Measurements from ENCODE around the gene ILK. TPM values are rescaled to one million over a fixed set of nuclear protein-coding genes. Genes with fewer than 3 reads are reported as not detected.

ILK gene
- total and polyA plus RNA-seq, 2 of the 13 experiments (the other 11 are each of a cell fraction or from before 2014, with no cell fraction given): 70.3 to 108 TPM

- no peak for TF ChIP-seq YEATS4 (CRISPR knock-in tag; IDR thresholded peaks at IDR 0.05; ENCODE audit: borderline replicate concordance)
Observed at GRCh38 chr11:6566704-6567370, 36.7 kb upstream of the ILK start (continued).

GRCh38 chr11:6567371-6567745 lies 36.2 kb upstream of the ILK start:
- H3K4me2 ChIP-seq (ENCODE audit: low read depth, low read length): no peak overlapping the region
- no peaks in the 10 kb centered on the region for H4K20me1 ChIP-seq (ENCODE audit: insufficient read depth, low read length)
- H3K27ac ChIP-seq (ENCODE audit: extremely low read length, insufficient read depth, low read length): no peak overlapping the region
- POLR2A ChIA-PET: no interaction called here
- TF ChIP-seq CREM (IDR thresholded peaks at IDR 0.05) (no peak), CREM (CRISPR knock-in tag; IDR thresholded peaks at IDR 0.05) (no peak), SMYD3 (CRISPR knock-in tag; IDR thresholded peaks at IDR 0.05) (no peak), MIXL1 (CRISPR knock-in tag; IDR thresholded peaks at IDR 0.05) (no peak)
- CTCF ChIA-PET (ENCODE audit: low intra/inter-chr PET ratio, low total read pairs): no interaction called here
- intact Hi-C loops (cut with micrococcal nuclease; ENCODE audit: unreplicated experiment) (no loop called here), in situ Hi-C loops (cut with HindIII; ENCODE audit: extremely low pct_ligation_motif_present, low pct_unique_long_range_greater_than_20kb) (no loop called here)
- ATAC-seq: no peak
- no peaks in the 10 kb centered on the region for H3K9me3 ChIP-seq (ENCODE audit: low read length)
- FAIRE-seq: no peak
- no peaks in the 10 kb centered on the region for H3K4me1 ChIP-seq (ENCODE audit: insufficient read depth, low read length)
- BruUV-seq (replicated peaks): no TSS peak
- no peak overlapping the region for H3K4me3 ChIP-seq (replicated peaks in 1 of 3; ENCODE audit: insufficient read depth in 1 of 3, low read depth in 2 of 3, low read length in 3 of 3)
- H3K9ac ChIP-seq (ENCODE audit: insufficient read depth, low read depth, low read length): no peak overlapping the region
- H3K27me3 ChIP-seq (ENCODE audit: control insufficient read depth in 1 of 2, insufficient read depth in 2 of 2, low read length in 2 of 2): no peaks in the 10 kb centered on the region
- H3K36me3 ChIP-seq (replicated peaks in 1 of 2; ENCODE audit: control insufficient read depth in 1 of 2, insufficient read depth in 2 of 2, low read length in 2 of 2): no peaks in the 10 kb centered on the region
- no peak overlapping the region for H2AFZ ChIP-seq (ENCODE audit: low read length)
- WGBS (ENCODE audit: low lambda C conversion rate): 100% methylated on average over 1 of the region's 7 CpGs
- no peaks in the 10 kb centered on the region for H3K79me2 ChIP-seq (ENCODE audit: insufficient read depth, low read length)
- DNase-seq (ENCODE audit: low spot score): no peak

- FAIRE-seq: no peak
- WGBS (ENCODE audit: low lambda C conversion rate): 97% methylated on average over 3 of the region's 4 CpGs
- Histone ChIP-seq H3K27ac (ENCODE audit: extremely low read length, insufficient read depth, low read length) (no peak overlapping the region), H3K4me1 (ENCODE audit: insufficient read depth, low read length) (no peaks in the 10 kb centered on the region), H4K20me1 (ENCODE audit: insufficient read depth, low read length) (no peaks in the 10 kb centered on the region), H3K9ac (ENCODE audit: insufficient read depth, low read depth, low read length) (no peak overlapping the region), H3K27me3 (ENCODE audit: control insufficient read depth in 1 of 2, insufficient read depth in 2 of 2, low read length in 2 of 2) (no peaks in the 10 kb centered on the region), H3K79me2 (ENCODE audit: insufficient read depth, low read length) (no peaks in the 10 kb centered on the region), H3K9me3 (ENCODE audit: low read length) (no peaks in the 10 kb centered on the region), H2AFZ (ENCODE audit: low read length) (no peak overlapping the region), H3K4me3 (replicated peaks in 1 of 3; ENCODE audit: insufficient read depth in 1 of 3, low read depth in 2 of 3, low read length in 3 of 3) (no peak overlapping the region), H3K4me2 (ENCODE audit: low read depth, low read length) (no peak overlapping the region), H3K36me3 (replicated peaks in 1 of 2; ENCODE audit: control insufficient read depth in 1 of 2, insufficient read depth in 2 of 2, low read length in 2 of 2) (no peaks in the 10 kb centered on the region)
- BruUV-seq (replicated peaks): no TSS peak
- in situ Hi-C loops (cut with HindIII; ENCODE audit: extremely low pct_ligation_motif_present, low pct_unique_long_range_greater_than_20kb) (no loop called here), intact Hi-C loops (cut with micrococcal nuclease; ENCODE audit: unreplicated experiment) (no loop called here)
- ATAC-seq: no peak
- CTCF ChIA-PET (ENCODE audit: low intra/inter-chr PET ratio, low total read pairs): no interaction called here
- no peak for DNase-seq (ENCODE audit: low spot score)
- POLR2A ChIA-PET: no interaction called here
- TF ChIP-seq MIER3 (CRISPR knock-in tag; IDR thresholded peaks at IDR 0.05; ENCODE audit: borderline replicate concordance): no peak
- no peak for TF ChIP-seq ZBTB38 (CRISPR knock-in tag; IDR thresholded peaks at IDR 0.05)
- TF ChIP-seq TCF7L2 (IDR thresholded peaks at IDR 0.05; ENCODE audit: low read depth, low read length): no peak
- no peak for TF ChIP-seq THYN1 (CRISPR knock-in tag; IDR thresholded peaks at IDR 0.05; ENCODE audit: borderline replicate concordance, low read depth)
- no peak for TF ChIP-seq CERS6 (CRISPR knock-in tag; IDR thresholded peaks at IDR 0.05)
- TF ChIP-seq FOXP1 (IDR thresholded peaks at IDR 0.05): no peak
- no peak for TF ChIP-seq FOXP1 (CRISPR knock-in tag; IDR thresholded peaks at IDR 0.05)
- TF ChIP-seq MAFG (CRISPR knock-in tag; IDR thresholded peaks at IDR 0.05): peak; percentile 90
- no peak for TF ChIP-seq ETV6 (CRISPR knock-in tag; conservative IDR thresholded peaks at IDR 0.05)
- TF ChIP-seq ZC3H4 (CRISPR knock-in tag; IDR thresholded peaks at IDR 0.05; ENCODE audit: borderline replicate concordance): no peak
- no peak for TF ChIP-seq MATR3 (CRISPR knock-in tag; IDR thresholded peaks at IDR 0.05)
- no peak for TF ChIP-seq PBX3 (CRISPR knock-in tag; IDR thresholded peaks at IDR 0.05; ENCODE audit: borderline replicate concordance)
Observed at GRCh38 chr11:6568191-6568918, 35.2 kb upstream of the ILK start.
